DOHH2 (cell line): Measurements from ENCODE around the gene SREBF2.

Experiments
- H3F3A ChIP-seq: fragments of 200-600 bp; sonication (generic), shearing (Covaris generic); 2 replicates; pipeline ENCODE4 v1.6.0; 2016; ENCODE audit warnings: antibody characterized with exemption, mild to moderate bottlenecking; ENCODE audit not compliant: control insufficient read depth, insufficient read depth
- H3K27ac ChIP-seq: fragments of 200-600 bp; sonication (generic); 2 replicates; pipeline ENCODE4 v1.5.1; 2014; ENCODE audit warnings: low read depth, mild to moderate bottlenecking, low read length, moderate library complexity
- H3K27me3 ChIP-seq: fragments of 200-600 bp; sonication (generic); 2 replicates; pipeline ENCODE4 v1.6.1; 2014; ENCODE audit warnings: mild to moderate bottlenecking, low read length, mixed read lengths; ENCODE audit not compliant: control insufficient read depth
- H3K36me3 ChIP-seq: fragments of 200-600 bp; sonication (generic); 2 replicates; pipeline ENCODE4 v1.6.1; 2014; ENCODE audit warnings: mild to moderate bottlenecking, low read length, moderate library complexity, mixed read lengths; ENCODE audit not compliant: control insufficient read depth
- H3K4me1 ChIP-seq: fragments of 200-600 bp; sonication (generic); 2 replicates; pipeline ENCODE4 v1.6.1; 2014; ENCODE audit warnings: mild to moderate bottlenecking, low read length, mixed read lengths; ENCODE audit not compliant: control insufficient read depth
- H3K4me2 ChIP-seq: fragments of 200-600 bp; sonication (generic); 2 replicates; pipeline ENCODE4 v1.6.0; 2014; ENCODE audit warnings: mild to moderate bottlenecking, low read length, moderate library complexity
- H3K4me3 ChIP-seq: fragments of 200-600 bp; sonication (generic); 2 replicates; pipeline ENCODE4 v1.5.1; 2014; ENCODE audit warnings: mild to moderate bottlenecking, low read length, mixed read lengths
- H3K79me2 ChIP-seq: fragments of 200-600 bp; sonication (generic); 2 replicates; pipeline ENCODE4 v1.6.1; 2014; ENCODE audit warnings: mild to moderate bottlenecking, low read length, mixed read lengths; ENCODE audit not compliant: control insufficient read depth
- H3K9me2 ChIP-seq: fragments of 200-600 bp; sonication (generic); replicated peaks from 2 replicates; pipeline ENCODE4 v1.6.1; 2014; ENCODE audit warnings: mild to moderate bottlenecking, low read length, mixed read lengths; ENCODE audit not compliant: control insufficient read depth
- H3K9me3 ChIP-seq: fragments of 200-600 bp; sonication (generic); 2 replicates; pipeline ENCODE4 v1.6.1; 2014; ENCODE audit warnings: antibody characterized with exemption, low read length, mixed read lengths; ENCODE audit not compliant: control insufficient read depth, insufficient read depth
- H4K20me1 ChIP-seq: fragments of 200-600 bp; sonication (generic); 2 replicates; pipeline ENCODE4 v1.6.0; 2014; ENCODE audit warnings: low read depth, mild to moderate bottlenecking, antibody characterized with exemption, low read length, moderate library complexity; ENCODE audit not compliant: control insufficient read depth, insufficient read depth
- EZH2phosphoT487 ChIP-seq: fragments of 200-600 bp; sonication (generic); IDR thresholded peaks from 2 replicates; pipeline ENCODE4 v1.6.1; 2017; ENCODE audit warnings: borderline replicate concordance, mild to moderate bottlenecking, antibody characterized with exemption, low read length, moderate library complexity, mixed read lengths
- TF ChIP-seq, protein P1 (sequence below): fragments of 200-600 bp; sonication (generic); IDR thresholded peaks from one replicate; pipeline ENCODE4 v1.5.1; 2014; ENCODE audit warnings: antibody characterized with exemption, mild to moderate bottlenecking, low read depth, low read length; ENCODE audit not compliant: poor library complexity, severe bottlenecking

Gene SREBF2

DNA sequence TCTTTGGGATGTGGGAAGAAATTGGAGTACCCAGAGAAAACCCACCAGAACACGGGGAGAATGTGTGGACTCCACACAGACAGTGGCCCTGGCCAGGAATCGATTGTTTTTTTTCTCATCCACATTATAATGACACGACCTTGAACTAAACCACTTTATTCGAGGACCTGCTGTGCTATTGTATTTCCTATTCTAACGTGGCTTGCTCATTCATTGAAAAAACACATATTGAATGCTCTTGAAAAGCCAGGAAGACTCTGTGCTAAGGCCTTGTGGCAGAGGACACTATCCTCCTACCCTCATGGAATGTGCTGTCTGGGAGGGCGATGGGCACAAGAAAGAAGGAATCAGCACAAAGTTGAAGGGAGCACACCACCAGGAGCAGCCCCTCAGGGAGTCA lies 9.1 kb upstream of the SREBF2 start:
- H3K4me2 ChIP-seq, result no peak overlapping the region
- peaks cover 19% of the 10 kb centered on the region for H3K36me3 ChIP-seq
- peaks cover 24% of the 10 kb centered on the region for H3K4me1 ChIP-seq
- TF ChIP-seq, protein P1, sequence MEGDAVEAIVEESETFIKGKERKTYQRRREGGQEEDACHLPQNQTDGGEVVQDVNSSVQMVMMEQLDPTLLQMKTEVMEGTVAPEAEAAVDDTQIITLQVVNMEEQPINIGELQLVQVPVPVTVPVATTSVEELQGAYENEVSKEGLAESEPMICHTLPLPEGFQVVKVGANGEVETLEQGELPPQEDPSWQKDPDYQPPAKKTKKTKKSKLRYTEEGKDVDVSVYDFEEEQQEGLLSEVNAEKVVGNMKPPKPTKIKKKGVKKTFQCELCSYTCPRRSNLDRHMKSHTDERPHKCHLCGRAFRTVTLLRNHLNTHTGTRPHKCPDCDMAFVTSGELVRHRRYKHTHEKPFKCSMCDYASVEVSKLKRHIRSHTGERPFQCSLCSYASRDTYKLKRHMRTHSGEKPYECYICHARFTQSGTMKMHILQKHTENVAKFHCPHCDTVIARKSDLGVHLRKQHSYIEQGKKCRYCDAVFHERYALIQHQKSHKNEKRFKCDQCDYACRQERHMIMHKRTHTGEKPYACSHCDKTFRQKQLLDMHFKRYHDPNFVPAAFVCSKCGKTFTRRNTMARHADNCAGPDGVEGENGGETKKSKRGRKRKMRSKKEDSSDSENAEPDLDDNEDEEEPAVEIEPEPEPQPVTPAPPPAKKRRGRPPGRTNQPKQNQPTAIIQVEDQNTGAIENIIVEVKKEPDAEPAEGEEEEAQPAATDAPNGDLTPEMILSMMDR, result no peak
- H3K9me2 ChIP-seq, result no peaks in the 10 kb centered on the region
- no peaks in the 10 kb centered on the region for H3K27me3 ChIP-seq
- no peak overlapping the region for H3K4me3 ChIP-seq
- no peak overlapping the region for H3K27ac ChIP-seq
- H3K9me3 ChIP-seq, result no peaks in the 10 kb centered on the region
- no peaks in the 10 kb centered on the region for H4K20me1 ChIP-seq
- no peaks in the 10 kb centered on the region for H3K79me2 ChIP-seq
- peaks cover 4% of the 10 kb centered on the region; the same call in 1 of the 2 replicates for H3F3A ChIP-seq

DNA sequence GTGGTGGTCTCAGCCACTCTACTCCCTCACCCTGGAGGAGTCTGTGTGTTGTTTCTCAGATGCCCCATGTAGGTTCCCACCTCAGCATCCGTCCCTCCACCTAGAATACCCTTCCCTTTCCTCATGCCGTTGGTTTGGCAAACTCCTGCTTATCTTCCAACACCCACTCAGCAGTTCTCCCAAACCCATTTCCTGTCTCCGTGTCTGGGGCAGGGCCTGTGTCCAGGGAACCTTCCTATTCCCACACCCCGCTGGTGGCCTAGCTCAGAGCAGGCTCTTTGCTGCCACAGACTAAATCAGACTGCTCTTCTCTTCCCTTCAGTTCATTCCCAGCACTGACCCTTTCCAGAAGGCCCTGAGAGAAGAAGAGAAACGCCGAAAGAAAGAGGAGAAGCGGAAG lies 7.5 kb upstream of the SREBF2 start:
- Histone ChIP-seq H3K79me2 (no peaks in the 10 kb centered on the region), H3K4me1 (peaks cover 29% of the 10 kb centered on the region), H3K9me2 (no peaks in the 10 kb centered on the region), H4K20me1 (no peaks in the 10 kb centered on the region), H3K9me3 (no peaks in the 10 kb centered on the region), H3K27me3 (no peaks in the 10 kb centered on the region), H3K4me3 (no peak overlapping the region), H3K4me2 (no peak overlapping the region), H3K27ac (no peak overlapping the region), H3K36me3 (peaks cover 19% of the 10 kb centered on the region), H3F3A (peaks cover 12% of the 10 kb centered on the region)
- no peak for TF ChIP-seq EZH2phosphoT487
- TF ChIP-seq, protein P1, result no peak

DNA sequence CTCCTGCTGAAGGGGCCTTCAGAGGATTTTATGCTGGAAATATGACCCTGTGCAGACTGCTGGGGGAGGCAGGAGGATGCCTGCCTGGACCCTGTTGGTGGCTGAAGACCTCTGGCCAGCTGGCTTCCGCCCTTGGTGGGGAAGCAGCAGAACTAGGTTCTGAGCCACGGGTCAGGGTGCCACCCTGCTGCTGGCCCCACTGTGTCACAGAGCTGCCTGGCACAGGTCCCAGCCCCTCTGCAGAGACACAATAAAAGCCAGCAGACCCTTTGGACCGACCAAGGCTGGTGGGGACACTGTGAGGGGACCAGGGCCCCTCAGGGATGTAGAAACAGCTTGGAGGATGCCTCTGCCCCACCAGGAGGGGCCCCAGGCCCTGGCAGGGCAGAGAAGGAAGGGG lies 6.9 kb upstream of the SREBF2 start:
- Histone ChIP-seq H3K79me2 (no peaks in the 10 kb centered on the region), H3K4me2 (no peak overlapping the region), H3K27ac (no peak overlapping the region), H3K9me3 (no peaks in the 10 kb centered on the region), H3K9me2 (no peaks in the 10 kb centered on the region), H3F3A (peaks cover 15% of the 10 kb centered on the region), H3K4me1 (peaks cover 35% of the 10 kb centered on the region), H3K27me3 (no peaks in the 10 kb centered on the region), H3K36me3 (peaks cover 19% of the 10 kb centered on the region), H3K4me3 (no peak overlapping the region), H4K20me1 (no peaks in the 10 kb centered on the region)
- TF ChIP-seq, protein P1, result no peak
- TF ChIP-seq EZH2phosphoT487, result no peak
